Transverse colon (tissue), 4 donors: Measurements from ENCODE around the gene NAA38. TPM values are rescaled to one million over a fixed set of nuclear protein-coding genes. Genes with fewer than 3 reads are reported as not detected.

Experiments
- DNase-seq: peaks from one replicate; pipeline ENCODE4 v3.0.0-alpha.2; 2019
- H3K27ac ChIP-seq, 4 donors: fragments of 200-600 bp; sonication (generic); 2 replicates each; pipeline ENCODE4 v1.5.1; 2016 to 2018; ENCODE audit warnings: inconsistent platforms in 4 of 4
- H3K27me3 ChIP-seq: fragments of 200-600 bp; sonication (generic); 2 replicates; pipeline ENCODE4 v1.5.1; 2017; ENCODE audit warnings: inconsistent platforms
- H3K36me3 ChIP-seq, 4 donors: fragments of 200-600 bp; sonication (generic); 2 replicates each; pipeline ENCODE4 v1.5.1; 2017 to 2019; ENCODE audit warnings: inconsistent platforms in 4 of 4
- H3K4me1 ChIP-seq, 4 donors: fragments of 200-600 bp; sonication (generic); 2 replicates each; pipeline ENCODE4 v1.5.1; 2017 to 2020; ENCODE audit warnings: inconsistent platforms in 4 of 4
- H3K4me3 ChIP-seq, 4 donors: fragments of 200-600 bp; sonication (generic); 1 replicate in 1 of 4; 2 replicates in 3 of 4; pipeline versions ENCODE4 v1.5.1 to v1.6.1; 2017 to 2019; ENCODE audit warnings: inconsistent platforms in 4 of 4
- H3K9me3 ChIP-seq, 2 donors: fragments of 200-600 bp; sonication (generic); 2 replicates each; pipeline ENCODE4 v1.5.1; 2017 to 2019; ENCODE audit warnings: inconsistent platforms in 2 of 2
- CTCF ChIP-seq, 5 experiments: fragments of 200-600 bp in 3 of 5; fragments of 450-650 bp in 2 of 5; sonication (generic) in 3 of 5; IDR thresholded peaks; 1 replicate in 2 of 5; 2 replicates in 3 of 5; pipeline ENCODE4 v1.5.1; 2016 to 2017; ENCODE audit warnings: antibody characterized with exemption in 5 of 5, inconsistent platforms in 3 of 5, mild to moderate bottlenecking in 2 of 5, moderate library complexity in 1 of 5
- EP300 ChIP-seq: sonication (generic); formaldehyde crosslinking; IDR thresholded peaks from one replicate; pipeline ENCODE4 v1.6.1; 2017; ENCODE audit warnings: antibody characterized with exemption, low read depth
- POLR2A ChIP-seq: fragments of 450-650 bp; IDR thresholded peaks from one replicate; pipeline ENCODE4 v1.6.1; 2016; ENCODE audit warnings: antibody characterized with exemption, mild to moderate bottlenecking, moderate library complexity
- POLR2AphosphoS5 ChIP-seq, 3 donors: sonication (generic); formaldehyde crosslinking; IDR thresholded peaks; one replicate each; pipeline ENCODE4 v1.6.1; 2016; ENCODE audit warnings: antibody characterized with exemption in 3 of 3
- WGBS, 2 donors: methylation state at CpG; one replicate each; pipeline ENCODE4 v1.1.5; 2018; ENCODE audit warnings: low coverage in 1 of 2; 5-methylcytosine and 5-hydroxymethylcytosine counted together
- in situ Hi-C, 4 donors: fragments of 200-750 bp; cut with MboI; loops; one replicate each; pipeline versions ENCODE4 v1.15.0 to v1.15.1; 2017; ENCODE audit warnings: low sequenced_read_pairs in 3 of 4, low pct_ligation_motif_present in 1 of 4, low pct_unique_long_range_greater_than_20kb in 1 of 4
- intact Hi-C: fragments of 100-400 bp; cut with DNase I; formaldehyde crosslinking; loops from one replicate; pipeline ENCODE4 v1.15.1; 2023; ENCODE audit warnings: low total_unique reads
- total RNA-seq, 4 donors: library from RNA; depleted of rRNA; stranded (reverse); fragments of >200 nt; gene quantifications; one replicate each; pipeline ENCODE4 v1.1.0, GENCODE V29; 2016

NAA38 gene
- total RNA-seq, 4 donors from 2014 or later: 59.8 to 95.3 (median 86.5) TPM

- Histone ChIP-seq H3K9me3 (no peaks in the 10 kb centered on the region), H3K27me3 (no peaks in the 10 kb centered on the region), H3K27ac (no peak overlapping the region), H3K36me3 (no peaks in the 10 kb centered on the region), H3K4me1 (no peaks in the 10 kb centered on the region), H3K4me3 (no peak overlapping the region)
- DNase-seq: no peak
- 88% methylated on average over 10 of the region's 10 CpGs; no CpG with 5 or more reads in 1 of the 2 donors for WGBS, 2 donors
- intact Hi-C loops (no loop called here), in situ Hi-C loops (loop anchor here in 1 of 4 donors (10.0 kb wide), 1 partner anchor 73 kb away; no protein-coding TSS in a partner anchor)
- TF ChIP-seq CTCF (IDR thresholded peaks at IDR 0.05) (no peak), POLR2AphosphoS5 (IDR thresholded peaks at IDR 0.05) (no peak), EP300 (no peak), POLR2A (no peak)
Measured at GRCh38 chr17:7818026-7818425, 39.3 kb downstream of the NAA38 start.

DNA sequence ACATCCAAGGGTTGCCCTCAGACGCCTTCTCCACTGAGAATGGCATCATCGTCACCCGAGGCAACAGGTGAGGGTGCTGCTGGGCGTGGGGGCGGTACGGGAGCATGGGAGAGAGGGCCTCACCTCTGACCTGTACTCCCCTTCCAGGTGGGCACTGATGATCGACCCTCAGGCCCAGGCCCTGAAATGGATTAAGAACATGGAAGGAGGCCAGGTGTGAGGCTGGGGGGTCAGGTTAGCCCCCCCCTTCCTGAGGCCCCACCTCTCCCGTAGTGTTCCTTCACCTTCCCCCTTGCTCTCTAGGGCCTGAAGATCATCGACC lies 39.8 kb downstream of the NAA38 start:
- in situ Hi-C loops (loop anchor here in 1 of 4 donors (10.0 kb wide), 1 partner anchor 73 kb away; no protein-coding TSS in a partner anchor), intact Hi-C loops (no loop called here)
- Histone ChIP-seq H3K27ac (no peak overlapping the region), H3K4me3 (no peak overlapping the region), H3K36me3 (no peaks in the 10 kb centered on the region), H3K9me3 (no peaks in the 10 kb centered on the region), H3K4me1 (no peaks in the 10 kb centered on the region), H3K27me3 (no peaks in the 10 kb centered on the region)
- no peak for DNase-seq
- WGBS, 2 donors: 78 to 80% methylated on average over 2 to 9 of the region's 9 CpGs
- TF ChIP-seq POLR2AphosphoS5 (IDR thresholded peaks at IDR 0.05) (no peak), EP300 (no peak), CTCF (IDR thresholded peaks at IDR 0.05) (no peak), POLR2A (no peak)

DNA sequence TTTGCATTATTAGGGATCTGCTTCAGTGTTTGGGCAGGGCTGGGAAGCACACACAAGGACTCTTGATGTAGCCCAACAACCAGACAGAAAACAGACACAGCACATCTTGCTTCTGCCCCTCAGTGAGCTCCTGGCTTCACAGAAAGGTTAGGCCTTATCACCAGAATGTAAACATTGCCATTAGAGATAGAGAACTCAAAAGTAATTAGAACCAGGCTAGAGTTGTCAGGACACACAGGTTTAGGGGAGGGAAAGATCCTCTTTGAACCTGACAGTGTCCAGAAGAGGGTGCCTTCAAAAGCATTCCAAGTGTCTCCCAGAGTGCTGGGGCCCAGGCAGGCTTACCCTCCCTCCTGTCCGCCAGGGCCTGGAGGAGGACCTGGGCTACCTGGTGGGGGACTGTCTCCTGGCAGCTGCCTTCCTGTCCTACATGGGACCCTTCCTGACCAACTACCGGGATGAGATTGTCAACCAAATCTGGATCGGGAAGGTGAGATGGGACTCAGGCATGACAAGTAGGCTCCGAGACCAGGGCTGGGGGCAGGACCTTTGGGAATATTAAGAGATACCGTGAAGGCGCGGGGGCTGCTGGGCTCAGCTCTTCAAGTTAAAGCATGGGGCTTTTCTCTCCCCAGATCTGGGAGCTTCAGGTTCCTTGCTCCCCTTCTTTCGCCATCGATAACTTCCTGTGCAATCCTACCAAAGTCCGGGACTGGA lies 40.3 kb downstream of the NAA38 start:
- no peak overlapping the region for H3K4me3 ChIP-seq
- no peaks in the 10 kb centered on the region for H3K4me1 ChIP-seq
- intact Hi-C loops: no loop called here
- no peak overlapping the region for H3K27ac ChIP-seq
- in situ Hi-C loops: loop anchor here in 1 of 4 donors (10.0 kb wide), 1 partner anchor 72 kb away; no protein-coding TSS in a partner anchor
- no peaks in the 10 kb centered on the region for H3K36me3 ChIP-seq
- TF ChIP-seq CTCF (IDR thresholded peaks at IDR 0.05) (no peak), POLR2A (no peak)
- 78% methylated on average over 10 of the region's 10 CpGs; no CpG with 5 or more reads in 1 of the 2 donors for WGBS, 2 donors
- no peaks in the 10 kb centered on the region for H3K9me3 ChIP-seq
- DNase-seq: no peak
- no peaks in the 10 kb centered on the region for H3K27me3 ChIP-seq

- in situ Hi-C loops: loop anchor here in 1 of 4 donors (10.0 kb wide), 1 partner anchor 70 kb away; no protein-coding TSS in a partner anchor
- no peaks in the 10 kb centered on the region for H3K27me3 ChIP-seq
- H3K4me3 ChIP-seq: no peak overlapping the region
- no peaks in the 10 kb centered on the region for H3K4me1 ChIP-seq
- H3K36me3 ChIP-seq: no peaks in the 10 kb centered on the region
- DNase-seq: no peak
- no peak overlapping the region for H3K27ac ChIP-seq
- 85 to 100% methylated on average over 1 to 5 of the region's 5 CpGs for WGBS, 2 donors
- no peak for TF ChIP-seq EP300
- no peak for TF ChIP-seq CTCF (IDR thresholded peaks at IDR 0.05)
- TF ChIP-seq POLR2A: no peak
- no peak for TF ChIP-seq POLR2AphosphoS5 (IDR thresholded peaks at IDR 0.05)
- intact Hi-C loops: no loop called here
- H3K9me3 ChIP-seq: no peaks in the 10 kb centered on the region
Measured at GRCh38 chr17:7814969-7815368, 42.4 kb downstream of the NAA38 start.
